Kidney epithelial cell (primary cell): ENCODE measurements around the gene PRELID3B. TPM values are rescaled to one million over a fixed set of nuclear protein-coding genes. Genes with fewer than 3 reads are reported as not detected.

Source experiments
- DNase-seq: peaks from one replicate; pipeline ENCODE4 v3.0.0-alpha.2; 2010; ENCODE audit warnings: low read depth
- H3K27me3 ChIP-seq: 2 replicates; pipeline ENCODE4 v1.6.0; 2011; ENCODE audit warnings: low read length; ENCODE audit not compliant: control insufficient read depth, insufficient read depth
- H3K36me3 ChIP-seq: 2 replicates; pipeline ENCODE4 v1.5.1; 2011; ENCODE audit warnings: low read length; ENCODE audit not compliant: control insufficient read depth, insufficient read depth
- H3K4me3 ChIP-seq: 2 replicates; pipeline ENCODE4 v1.5.1; 2011; ENCODE audit warnings: low read depth, mild to moderate bottlenecking, control low read depth, low read length
- CTCF ChIP-seq: IDR thresholded peaks from 2 replicates; pipeline ENCODE4 v1.5.1; 2011; ENCODE audit warnings: mild to moderate bottlenecking, moderate library complexity, low read length, control low read depth, inconsistent platforms; ENCODE audit not compliant: insufficient read depth, poor library complexity, severe bottlenecking
- total RNA-seq: library from RNA; depleted of rRNA; stranded (reverse); fragments of >200 nt; gene quantifications from 2 replicates; pipeline ENCODE4 v1.2.3, GENCODE V29; 2015

PRELID3B gene
- total RNA-seq, 1 donor from 2014 or later = 61.5 TPM

GRCh38 chr20:59019217-59019616, 23.4 kb downstream of the PRELID3B start, which contains the start of gene TUBB1:
TSS of gene TUBB1 (plus strand) at chr20:59019429. CDS start at chr20:59019523, 94 bp downstream.
- no peak for TF ChIP-seq CTCF
- Histone ChIP-seq H3K27me3 (no peaks in the 10 kb centered on the region), H3K4me3 (no peak within 1 kb of the TSS), H3K36me3 (peaks cover 1% of the 10 kb centered on the region)
- no peak for DNase-seq

GRCh38 chr20:59018817-59019216, 23.8 kb downstream of the PRELID3B start:
- TF ChIP-seq CTCF = no peak
- DNase-seq = no peak
- H3K27me3 ChIP-seq = no peaks in the 10 kb centered on the region
- peaks cover 1% of the 10 kb centered on the region for H3K36me3 ChIP-seq
- no peak overlapping the region for H3K4me3 ChIP-seq

- no peak for TF ChIP-seq CTCF
- Histone ChIP-seq H3K4me3 (no peak overlapping the region), H3K36me3 (no peaks in the 10 kb centered on the region), H3K27me3 (no peaks in the 10 kb centered on the region)
- no peak for DNase-seq
Measured at GRCh38 chr20:59017493-59018231, 24.9 kb downstream of the PRELID3B start.

GRCh38 chr20:59016795-59017492, 25.6 kb downstream of the PRELID3B start:
- Histone ChIP-seq H3K4me3 (no peak overlapping the region), H3K27me3 (no peaks in the 10 kb centered on the region), H3K36me3 (no peaks in the 10 kb centered on the region)
- TF ChIP-seq CTCF = no peak
- DNase-seq = no peak

GRCh38 chr20:59015812-59016711, 26.5 kb downstream of the PRELID3B start:
- no peaks in the 10 kb centered on the region for H3K27me3 ChIP-seq
- no peak for DNase-seq
- H3K4me3 ChIP-seq = no peak overlapping the region
- no peaks in the 10 kb centered on the region for H3K36me3 ChIP-seq
- TF ChIP-seq CTCF = no peak
